K562 (cell line): ENCODE measurements around the gene KRT8. TPM values are rescaled to one million over a fixed set of nuclear protein-coding genes. Genes with fewer than 3 reads are reported as not detected.

ENCODE experiments used
- AFF1 ChIP-seq, 2 experiments: fragments of 450-650 bp; IDR thresholded peaks; 2 replicates each; pipeline ENCODE4 v1.6.1; 2018; ENCODE audit warnings: mild to moderate bottlenecking in 2 of 2, low read depth in 1 of 2; ENCODE audit not compliant: partially characterized antibody in 2 of 2
- CBFB ChIP-seq: sonication (generic); formaldehyde crosslinking; IDR thresholded peaks from 2 replicates; pipeline ENCODE4 v1.4.0; 2020; ENCODE audit warnings: mild to moderate bottlenecking, missing genetic modification reagents
- DEAF1 ChIP-seq: fragments of 450-650 bp; formaldehyde crosslinking; IDR thresholded peaks from 2 replicates; pipeline ENCODE4 v1.4.0; 2020; ENCODE audit warnings: mild to moderate bottlenecking, moderate library complexity
- ELF1 ChIP-seq: fragments of 200-800 bp; sonication (Bioruptor generic); IDR thresholded peaks from 2 replicates; pipeline ENCODE4 v1.6.1; 2016; ENCODE audit warnings: missing genetic modification characterization, missing compliant biosample characterization
- KDM4B ChIP-seq, 2 experiments: fragments of 450-650 bp in 1 of 2; sonication (generic) in 1 of 2; IDR thresholded peaks; 2 replicates each; pipeline ENCODE4 v1.6.1; 2016 to 2017; ENCODE audit warnings: borderline replicate concordance in 2 of 2, antibody characterized with exemption in 1 of 2, low read depth in 1 of 2, mild to moderate bottlenecking in 1 of 2
- MBD2 ChIP-seq: sonication (generic); IDR thresholded peaks from 2 replicates; pipeline ENCODE4 v1.6.1; 2016; ENCODE audit warnings: low read depth, borderline replicate concordance
- NR2C1 ChIP-seq, 2 experiments: fragments of 450-650 bp; IDR thresholded peaks; 2 replicates each; pipeline ENCODE4 v1.6.1; 2017; ENCODE audit warnings: mild to moderate bottlenecking in 2 of 2, antibody characterized with exemption in 1 of 2, inconsistent platforms in 1 of 2, missing compliant biosample characterization in 1 of 2, missing genetic modification characterization in 1 of 2
- PML ChIP-seq: IDR thresholded peaks from 2 replicates; pipeline ENCODE4 v1.6.1; 2012; ENCODE audit warnings: low read length, inconsistent platforms
- SAP30 ChIP-seq: fragments of 200-600 bp; sonication (generic); IDR thresholded peaks from 2 replicates; pipeline ENCODE4 v1.6.1; 2012; ENCODE audit warnings: borderline replicate concordance, low read depth, mild to moderate bottlenecking, moderate library complexity, low read length, control low read depth, inconsistent platforms; ENCODE audit not compliant: insufficient read depth, poor library complexity, severe bottlenecking
- SMARCA4 ChIP-seq: fragments of 450-650 bp; IDR thresholded peaks from 2 replicates; pipeline ENCODE4 v1.6.1; 2016
- ZBTB7A ChIP-seq: IDR thresholded peaks from 2 replicates; pipeline ENCODE4 v1.6.1; 2011; ENCODE audit warnings: low read depth, mild to moderate bottlenecking, low read length, moderate library complexity, borderline replicate concordance; ENCODE audit not compliant: control insufficient read depth
- ZKSCAN3 ChIP-seq: fragments of 250-450 bp; sonication (Bioruptor Pico); IDR thresholded peaks from 2 replicates; pipeline ENCODE4 v1.4.0; 2020
- ZNF239 ChIP-seq: fragments of 250-450 bp; sonication (Bioruptor Pico); IDR thresholded peaks from 2 replicates; pipeline ENCODE4 v1.4.0; 2020; ENCODE audit warnings: mild to moderate bottlenecking
- polyA plus RNA-seq, 8 experiments: library from polyadenylated mRNA; depleted of rRNA in 4 of 8; stranded (reverse) in 5 of 8; unstranded in 3 of 8; fragments of >200 nt; fragmentation: Nextera tagmentation in 2 of 8; fragmentation: Illumina TruSeq in 1 of 8; extraction: Ambion mirVana in 2 of 8; extraction: Trizol in 1 of 8; gene quantifications; 2 replicates each; pipeline versions ENCODE4 v1.2.1 to v1.2.3, GENCODE V29; 2011 to 2014; ENCODE audit warnings: inconsistent platforms in 1 of 8, missing spikeins in 1 of 8
- total RNA-seq, 7 experiments: library from RNA; depleted of rRNA in 6 of 7; stranded (reverse); fragments of >200 nt in 6 of 7; fragmentation: Illumina TruSeq in 2 of 7; extraction: Trizol in 2 of 7; gene quantifications; 2 replicates each; pipeline versions ENCODE4 v1.2.1 to v1.2.3, GENCODE V29; 2011 to 2021; ENCODE audit warnings: low replicate concordance in 1 of 7

KRT8 gene
- total and polyA plus RNA-seq, 9 of the 15 experiments (the other 6 are each of a cell fraction or from before 2014, with no cell fraction given), result 41.5 to 661 (median 260) TPM

DNA sequence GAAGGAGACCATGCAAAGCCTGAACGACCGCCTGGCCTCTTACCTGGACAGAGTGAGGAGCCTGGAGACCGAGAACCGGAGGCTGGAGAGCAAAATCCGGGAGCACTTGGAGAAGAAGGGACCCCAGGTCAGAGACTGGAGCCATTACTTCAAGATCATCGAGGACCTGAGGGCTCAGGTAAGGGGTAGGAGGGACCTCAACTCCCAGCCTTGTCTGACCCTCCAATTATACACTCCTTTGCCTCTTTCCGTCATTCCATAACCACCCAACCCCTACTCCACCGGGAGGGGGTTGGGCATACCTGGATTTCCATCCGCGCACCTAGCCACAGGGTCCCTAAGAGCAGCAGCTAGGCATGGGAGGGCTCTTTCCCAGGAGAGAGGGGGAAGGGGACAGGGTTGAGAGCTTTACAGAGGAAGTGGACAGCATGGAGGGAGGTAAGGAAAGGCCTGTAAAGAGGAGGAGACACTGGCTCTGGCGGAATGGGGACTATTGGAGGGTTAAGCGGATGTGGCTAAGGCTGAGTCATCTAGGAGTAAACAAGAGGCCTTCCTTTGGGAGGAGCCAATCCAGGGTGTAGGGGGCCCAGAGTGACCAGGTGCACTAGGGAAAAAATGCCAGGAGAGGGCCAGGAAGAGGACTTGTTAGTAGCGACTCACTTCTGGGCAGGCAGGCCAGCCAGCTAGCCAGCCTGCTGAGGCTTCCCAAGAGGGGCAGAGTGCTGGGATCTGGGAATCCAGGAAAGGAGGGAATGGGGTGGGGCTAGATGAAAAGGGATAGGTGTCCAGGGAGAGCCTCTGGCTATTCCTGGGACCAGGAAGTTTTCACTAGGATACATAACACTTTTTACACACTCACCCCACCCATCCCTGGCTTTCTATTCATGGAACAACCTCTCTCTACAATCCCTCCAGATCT lies 44.8 kb upstream of the KRT8 start (continued):
- TF ChIP-seq AFF1 (IDR thresholded peaks at IDR 0.05; ENCODE audit: low read depth in 1 of 2, partially characterized antibody in 2 of 2) (peak; percentile 73 to 91), PML (peak; percentile 75; the same call in 1 of the 2 replicates), SMARCA4 (peak; percentile 97), MBD2 (peak; percentile 71; the same call in 1 of the 2 replicates), ZKSCAN3 (no peak), NR2C1 (IDR thresholded peaks at IDR 0.05) (no peak; the same call in 1 of the 2 replicates), NR2C1 (tag; IDR thresholded peaks at IDR 0.05) (0 out of 2 replicates have a peak, but pooled peaks have one; percentile 37), CBFB (peak; percentile 78; the same call in 1 of the 2 replicates), ELF1 (tag) (peak; percentile 41; the same call in 1 of the 2 replicates), SAP30 (peak; percentile 39), KDM4B (IDR thresholded peaks at IDR 0.05; ENCODE audit: borderline replicate concordance in 2 of 2, low read depth in 1 of 2) (peak in 1 of 2 experiments; percentile 54; a peak in 1 of 4 replicates), ZNF239 (peak; percentile 36; the same call in 1 of the 2 replicates), DEAF1 (CRISPR knock-in tag) (no peak), ZBTB7A (no peak)
